GM15510 (cell line): ENCODE data around the gene UBE2R2.

Experiments
- POLR2A ChIP-seq: IDR thresholded peaks from 3 replicates; pipeline ENCODE4 v1.6.1; 2011; ENCODE audit warnings: borderline replicate concordance; ENCODE audit not compliant: insufficient read length; ENCODE audit errors: extremely low read depth

Gene UBE2R2

DNA sequence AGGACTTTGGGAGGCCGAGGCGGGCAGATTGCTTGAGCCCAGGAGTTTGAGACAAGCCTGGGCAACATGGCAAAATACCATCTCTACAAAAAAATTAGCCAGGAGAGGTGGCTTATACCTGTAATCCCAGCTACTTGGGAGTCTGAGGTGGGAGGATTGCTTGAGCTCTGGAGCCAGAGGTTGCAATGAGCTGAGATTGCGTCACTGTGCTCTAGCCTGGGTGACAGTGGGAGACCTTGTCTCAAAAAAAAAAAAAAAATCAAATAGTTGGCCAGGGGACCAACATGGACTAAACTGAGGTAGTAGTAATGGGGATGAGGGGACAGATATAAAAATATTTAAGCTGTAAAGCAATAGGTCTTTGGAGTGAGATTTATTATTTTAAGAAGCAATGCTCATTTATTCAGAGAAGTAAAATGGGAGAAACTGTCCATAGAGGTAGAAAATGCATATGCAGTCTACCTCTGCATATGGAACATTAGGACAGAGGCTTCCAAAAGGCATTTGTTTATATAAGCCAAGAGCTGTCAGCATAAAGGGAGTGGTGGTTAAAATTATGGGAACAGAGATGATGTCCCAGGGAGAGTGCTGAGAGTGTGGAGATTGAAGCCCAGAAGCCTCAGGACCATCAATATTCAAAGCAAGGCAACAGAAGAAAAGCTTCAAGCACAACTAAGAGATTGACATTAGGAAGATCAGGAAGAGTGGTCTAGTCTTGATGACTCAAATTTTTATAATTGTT lies 98.1 kb downstream of the UBE2R2 start:
- no peak for TF ChIP-seq POLR2A

DNA sequence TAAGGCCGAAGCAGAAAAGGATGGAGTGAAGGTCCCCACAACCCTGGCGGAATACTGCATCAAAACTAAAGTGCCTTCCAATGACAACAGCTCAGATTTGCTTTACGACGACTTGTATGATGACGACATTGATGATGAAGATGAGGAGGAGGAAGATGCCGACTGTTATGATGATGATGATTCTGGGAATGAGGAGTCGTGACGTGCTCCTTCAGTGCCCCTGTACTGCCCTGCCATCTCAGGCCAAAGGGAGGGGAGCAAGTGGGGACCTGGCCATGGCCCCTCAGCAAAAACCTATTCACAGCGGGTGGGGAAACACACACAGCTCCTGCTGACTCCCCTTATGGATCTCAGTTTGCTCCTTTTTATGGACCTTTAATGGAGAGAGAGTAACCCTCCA lies 100.1 kb downstream of the UBE2R2 start:
- TF ChIP-seq POLR2A: no peak

DNA sequence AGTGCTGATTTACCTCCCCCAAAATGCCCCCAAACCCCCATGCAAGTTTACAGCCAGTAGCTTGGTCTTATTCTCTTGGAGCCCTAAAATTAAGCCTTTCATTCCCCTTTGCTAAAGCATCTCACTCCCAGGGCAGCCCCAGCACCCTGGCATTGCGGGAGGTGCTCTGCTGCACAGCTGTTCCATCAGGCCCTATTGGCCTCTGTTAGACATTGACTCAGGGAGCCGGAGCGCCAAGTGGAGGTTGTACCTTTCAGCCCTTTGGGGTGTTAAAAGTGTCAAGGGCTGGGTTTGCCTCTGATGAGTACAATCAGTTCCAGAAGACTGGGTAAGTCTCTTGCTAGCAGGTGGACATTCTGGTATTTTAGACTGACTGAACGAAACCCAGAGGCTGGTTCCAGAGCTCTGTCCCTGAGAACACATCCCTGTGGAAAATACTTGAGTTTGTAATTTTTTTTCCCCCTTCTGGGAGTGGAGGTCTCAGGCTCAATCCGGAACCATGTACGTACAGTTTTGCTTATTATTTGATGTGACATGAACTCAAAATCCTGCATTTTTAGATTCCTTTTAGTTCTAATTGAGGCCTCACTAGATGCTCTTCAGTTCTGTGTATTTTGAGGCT lies 102.4 kb downstream of the UBE2R2 start:
- TF ChIP-seq POLR2A: no peak

GRCh38 chr9:33921967-33922895 lies 105.3 kb downstream of the UBE2R2 start:
- peak; percentile 17 for TF ChIP-seq POLR2A

GRCh38 chr9:33923079-33923478 lies 106.1 kb downstream of the UBE2R2 start:
- no peak for TF ChIP-seq POLR2A

DNA sequence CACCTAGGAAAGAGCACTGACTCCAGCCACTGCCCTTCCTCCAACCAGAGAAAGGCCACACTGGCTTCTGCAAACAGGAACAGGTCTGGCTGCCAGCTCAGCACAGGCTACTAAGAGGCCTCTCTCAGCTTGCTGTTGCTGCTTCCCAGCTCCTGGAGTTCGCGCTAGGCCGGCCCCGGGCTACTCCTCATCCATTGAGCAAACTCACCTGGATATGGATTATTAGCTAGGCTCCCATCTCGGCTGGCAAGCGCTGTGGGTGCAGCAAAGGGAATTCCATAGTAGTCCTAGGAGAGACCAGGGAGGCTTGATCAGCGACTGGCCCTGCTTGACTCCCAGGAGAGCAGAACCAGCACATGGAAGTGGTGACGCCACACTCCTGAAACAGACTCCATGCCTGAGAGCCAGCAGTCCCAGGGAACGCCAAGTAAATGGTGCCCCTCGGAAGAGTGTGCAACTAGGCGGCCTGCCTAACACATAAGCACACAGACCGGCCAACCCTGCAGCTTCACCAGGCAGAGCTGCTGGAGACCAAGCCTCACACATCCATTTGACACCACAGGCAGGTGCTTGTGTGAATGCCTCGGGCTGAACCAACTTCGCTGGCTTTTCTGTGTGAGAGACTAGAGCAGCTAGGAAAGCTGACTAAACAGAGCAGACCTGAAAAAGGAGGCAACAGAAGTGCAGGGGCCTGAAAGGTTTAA lies 107.2 kb downstream of the UBE2R2 start:
- no peak for TF ChIP-seq POLR2A

GRCh38 chr9:33924978-33925797 lies 108.2 kb downstream of the UBE2R2 start:
- no peak for TF ChIP-seq POLR2A

- TF ChIP-seq POLR2A: no peak
These were observed 110.0 kb downstream of the UBE2R2 start for GRCh38 chr9:33926746-33927485.

GRCh38 chr9:33927694-33928093 lies 110.7 kb downstream of the UBE2R2 start:
- TF ChIP-seq POLR2A: no peak

- TF ChIP-seq POLR2A: no peak
These were observed 114.4 kb downstream of the UBE2R2 start for GRCh38 chr9:33931326-33931725.

GRCh38 chr9:33932078-33932807 lies 115.3 kb downstream of the UBE2R2 start:
- TF ChIP-seq POLR2A: no peak

DNA sequence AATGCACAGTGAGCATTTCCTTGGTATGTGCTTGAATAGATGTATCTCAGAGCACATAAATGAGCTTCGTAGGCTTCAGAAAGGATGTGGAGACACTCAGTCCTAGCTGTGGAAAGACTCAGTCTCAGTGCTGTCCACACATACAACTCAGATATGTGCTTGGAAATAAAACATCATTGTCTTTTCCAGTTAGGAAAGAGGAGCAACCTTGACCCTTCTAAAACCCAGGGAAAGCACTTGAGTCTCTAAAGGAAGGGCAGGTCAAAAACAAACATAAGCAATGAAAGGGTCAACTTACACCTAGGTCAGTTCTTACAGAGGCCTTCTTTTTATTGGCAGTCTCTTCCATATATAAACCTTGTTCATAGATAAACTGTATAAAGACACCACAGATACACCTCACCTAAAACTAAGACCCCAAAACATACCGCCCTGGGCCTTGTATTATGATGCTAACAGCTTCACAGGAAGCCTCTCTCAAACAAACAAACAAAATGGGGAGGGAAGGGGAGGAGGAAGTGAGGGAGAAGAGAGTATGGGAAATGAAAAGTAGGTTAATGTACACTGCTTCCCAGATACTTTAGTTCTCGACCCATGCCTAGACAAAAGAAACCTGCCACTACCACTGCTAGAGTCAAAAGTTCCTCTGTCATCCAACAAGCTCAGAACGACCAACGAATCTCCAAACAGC lies 117.4 kb downstream of the UBE2R2 start:
- no peak for TF ChIP-seq POLR2A
